GM21737 (cell line): Measurements from ENCODE around the gene RCOR1.
"Not testable (repeated sequence)": the region's sequence is repeated elsewhere in the genome, so short reads cannot be mapped to it uniquely, and the experiment has no call there.

ENCODE experiments used
- ATAC-seq: cut with Tn5 transposase; IDR thresholded peaks from one replicate; pipeline ENCODE4 v1.9.1; 2021; ENCODE audit warnings: mild to moderate bottlenecking, moderate library complexity; ENCODE audit not compliant: unreplicated experiment

The RCOR1 gene

DNA sequence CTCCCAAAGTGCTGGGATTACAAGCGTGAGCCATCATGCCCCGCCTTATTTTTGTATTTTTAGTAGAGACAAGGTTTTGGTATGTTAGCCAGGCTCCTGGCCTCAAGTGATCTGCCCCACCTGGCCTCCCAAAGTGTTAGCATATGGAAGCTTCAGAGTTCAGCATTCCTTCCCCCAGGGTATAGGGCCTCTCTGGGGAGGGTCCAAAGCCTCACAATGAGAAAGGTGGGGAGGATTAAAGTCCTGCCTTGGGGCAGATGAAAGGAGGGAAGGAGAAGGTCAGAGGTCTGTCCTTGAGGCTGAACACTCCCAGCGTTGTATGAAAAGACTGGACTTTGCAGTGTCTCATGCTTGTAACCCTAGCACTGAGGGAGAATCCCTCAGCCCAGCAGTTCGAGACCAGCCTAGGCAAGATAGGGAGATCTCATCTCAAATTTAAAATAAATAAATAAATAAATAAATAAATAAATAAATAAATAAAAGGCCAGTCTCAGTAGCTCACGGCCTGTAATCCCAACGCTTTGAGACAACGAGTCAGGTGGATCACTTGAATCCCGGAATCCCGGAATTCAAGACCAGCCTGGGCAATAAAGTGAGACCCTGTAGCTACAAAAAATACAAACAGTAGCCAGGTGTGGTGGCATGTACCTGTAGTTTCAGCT is 22.0 kb upstream of the RCOR1 start:
- ATAC-seq = no peak

DNA sequence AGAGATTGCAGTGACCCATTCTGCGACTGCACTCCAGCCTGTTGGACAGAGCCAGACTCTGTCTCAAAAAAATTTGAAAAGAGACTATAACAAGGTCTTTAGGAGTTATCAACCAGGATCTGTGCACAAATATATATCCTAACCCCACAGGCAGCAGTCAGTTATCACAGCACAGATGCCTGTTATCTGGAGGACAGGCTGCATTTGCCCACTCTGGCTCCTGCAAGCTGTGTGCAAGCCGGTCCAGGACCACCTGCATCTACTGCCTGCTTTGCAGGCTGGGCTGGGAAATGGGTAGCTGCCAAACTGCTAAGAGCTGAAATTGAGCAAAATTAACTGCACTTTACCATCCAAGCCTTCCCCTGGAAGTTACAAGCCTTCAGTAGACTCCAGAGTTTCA is 21.4 kb upstream of the RCOR1 start:
- no peak for ATAC-seq

DNA sequence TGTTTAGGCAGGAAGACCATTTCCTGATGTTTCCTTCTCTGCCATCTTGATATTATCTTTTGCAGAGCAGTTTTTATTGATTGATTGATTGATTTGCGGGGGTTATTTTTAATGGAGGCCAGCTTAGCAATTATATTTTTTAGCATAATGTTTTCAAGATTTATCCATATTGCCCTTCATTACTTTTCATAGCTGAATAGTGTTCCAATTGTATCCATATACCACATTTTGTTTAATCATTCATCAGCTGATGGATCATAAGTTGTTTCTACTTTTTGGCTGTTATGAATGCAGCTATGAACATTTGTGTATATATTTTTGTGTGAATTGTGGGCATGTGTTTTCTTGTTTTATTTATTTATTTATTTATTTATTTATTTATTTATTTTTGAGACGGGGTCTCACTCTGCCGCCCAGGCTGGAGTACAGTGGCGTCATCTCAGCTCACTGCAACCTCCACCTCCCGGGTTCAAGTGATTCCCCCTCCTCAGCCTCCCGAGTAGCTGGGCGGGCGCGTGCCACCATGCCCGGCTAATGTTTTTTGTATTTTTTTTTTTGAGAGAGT is 20.9 kb upstream of the RCOR1 start:
- ATAC-seq = no peak

DNA sequence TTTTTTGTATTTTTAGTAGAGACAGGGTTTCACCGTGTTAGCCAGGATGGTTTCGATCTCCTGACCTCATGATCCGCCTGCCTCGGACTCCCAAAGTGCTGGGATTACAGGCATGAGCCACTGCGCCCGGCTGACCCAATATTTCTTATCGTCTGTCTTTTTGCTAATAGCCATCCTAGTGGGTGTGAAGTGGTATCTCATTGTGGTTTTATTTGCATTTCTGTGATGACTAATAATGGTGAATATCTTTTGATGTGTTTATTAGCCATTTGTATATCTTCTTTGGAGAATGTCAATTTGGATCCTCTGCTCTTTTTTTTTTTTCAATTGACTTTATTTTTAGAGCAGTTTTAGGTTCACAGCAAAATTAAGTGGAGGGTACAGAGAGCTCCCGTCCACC is 19.3 kb upstream of the RCOR1 start:
- ATAC-seq = not testable (repeated sequence)

DNA sequence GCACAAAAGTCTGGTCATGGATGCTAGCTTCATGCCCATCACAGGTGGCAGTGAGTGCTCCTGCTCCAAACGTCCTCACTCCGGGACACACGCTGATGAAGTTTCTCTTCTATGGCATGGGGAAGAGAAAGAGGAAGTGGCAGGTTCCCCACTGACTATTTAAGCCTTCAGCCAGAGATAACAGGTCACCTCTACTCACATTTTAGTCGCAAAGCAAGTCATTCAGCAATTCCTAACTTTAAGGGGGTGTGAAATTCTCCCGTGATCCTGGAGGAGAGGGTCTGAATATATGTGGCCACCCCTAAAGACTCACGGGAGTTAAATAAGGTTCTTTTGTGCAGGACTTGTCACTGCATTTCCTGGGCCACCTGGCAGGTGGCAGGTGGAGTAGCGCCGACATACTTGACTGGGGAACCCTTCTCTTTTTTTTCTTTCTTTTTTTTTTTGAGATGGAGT is 18.8 kb upstream of the RCOR1 start:
- no peak for ATAC-seq

DNA sequence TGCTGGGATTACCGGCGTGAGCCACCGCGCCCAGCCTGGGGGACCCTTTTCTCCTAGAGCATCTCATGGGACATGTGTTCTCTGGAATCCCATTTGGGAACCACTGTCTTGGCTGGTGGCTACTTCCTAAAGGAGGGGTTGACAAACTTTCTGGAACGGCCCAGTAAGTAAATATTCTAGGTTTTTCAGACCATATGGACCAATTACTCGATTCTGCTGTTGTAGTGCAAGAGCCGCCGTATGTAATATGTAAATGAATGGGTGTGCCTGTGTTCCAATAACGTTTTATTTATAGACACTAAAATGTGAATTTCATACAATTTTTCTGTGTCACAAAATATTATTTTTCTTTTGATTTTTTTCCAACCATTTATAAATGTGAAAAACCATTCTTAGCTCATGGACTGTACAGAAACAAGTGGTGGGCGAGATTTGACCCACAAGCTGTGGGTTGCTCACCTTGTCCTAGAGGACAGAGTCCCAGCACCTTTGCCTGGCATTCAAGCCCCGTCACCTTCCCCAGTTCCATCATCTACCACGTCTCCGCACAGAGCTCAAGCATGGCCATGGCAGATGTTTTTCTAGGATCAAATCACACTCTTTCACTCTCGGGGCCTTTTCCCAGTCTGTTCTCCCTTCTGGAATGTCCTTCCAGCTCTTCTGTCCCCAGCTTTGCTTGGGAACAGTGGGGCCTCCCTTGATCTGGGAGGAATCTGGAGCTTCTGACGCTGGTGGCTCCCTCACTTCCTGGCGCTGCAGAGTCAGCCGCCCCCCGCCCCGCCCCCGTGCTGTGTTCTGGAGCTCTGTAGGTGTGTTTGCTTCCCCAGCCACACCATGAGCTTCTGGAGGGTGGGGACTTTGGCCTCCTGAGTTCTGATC is 17.9 kb upstream of the RCOR1 start:
- no peak for ATAC-seq

DNA sequence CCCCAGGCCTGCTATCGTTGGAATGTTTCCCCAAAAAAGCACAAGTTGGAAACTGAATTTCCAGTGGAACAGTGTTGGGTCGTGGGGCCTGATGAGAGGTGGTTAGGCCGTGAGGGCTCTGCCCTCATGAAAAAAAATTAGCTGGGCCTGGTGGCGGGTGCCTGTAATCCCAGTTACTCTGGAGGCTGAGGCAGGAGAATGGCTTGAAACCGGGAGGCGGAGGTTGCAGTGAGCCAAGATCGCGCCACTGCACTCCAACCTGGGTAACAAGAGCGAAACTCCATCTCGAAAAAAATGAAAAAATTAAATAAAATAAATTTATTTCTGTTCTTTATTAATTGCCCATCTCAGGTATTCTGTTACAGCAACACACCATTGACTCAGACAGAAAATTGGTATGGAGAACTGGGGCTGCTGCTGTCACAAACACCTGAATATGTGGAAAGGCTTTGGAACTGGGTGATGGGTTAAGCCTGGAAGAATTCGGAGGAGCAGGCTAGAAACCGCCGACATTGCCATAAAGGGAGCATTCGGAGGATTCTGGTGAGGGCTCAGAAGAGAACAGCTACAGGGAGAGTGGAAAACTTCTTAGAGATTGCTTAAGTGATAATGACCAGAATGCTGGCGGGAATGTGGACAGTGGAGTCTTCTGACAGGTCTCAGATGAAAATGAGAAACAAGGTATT is 17.1 kb upstream of the RCOR1 start:
- no peak for ATAC-seq

DNA sequence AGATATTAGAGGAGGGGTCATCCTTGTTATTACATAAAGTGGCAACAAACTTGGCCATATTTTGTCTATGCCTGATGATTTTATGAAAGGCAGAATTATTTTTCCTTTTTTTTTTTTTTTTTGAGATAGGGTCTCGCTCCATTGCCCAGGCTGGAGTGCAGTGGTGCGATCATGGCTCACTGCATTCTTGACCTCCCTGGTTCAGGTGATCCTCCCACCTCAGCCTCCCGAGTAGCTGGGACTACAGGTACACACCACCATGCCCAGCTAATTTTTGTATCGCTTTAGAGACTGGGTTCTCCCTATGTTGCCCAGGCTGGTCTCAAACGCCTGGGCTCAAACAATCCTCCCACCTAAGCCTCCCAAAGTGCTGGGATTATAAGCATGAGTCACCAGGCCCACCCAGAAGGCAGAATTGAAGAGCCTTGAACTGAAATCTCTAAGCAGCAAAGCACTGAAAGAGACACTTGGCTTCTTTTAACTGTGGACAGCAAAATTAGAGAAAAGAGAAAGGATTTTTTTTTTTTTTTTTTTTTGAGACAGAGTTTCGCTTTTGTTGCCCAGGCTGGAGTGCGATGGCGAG is 16.5 kb upstream of the RCOR1 start:
- ATAC-seq = not testable (repeated sequence)

DNA sequence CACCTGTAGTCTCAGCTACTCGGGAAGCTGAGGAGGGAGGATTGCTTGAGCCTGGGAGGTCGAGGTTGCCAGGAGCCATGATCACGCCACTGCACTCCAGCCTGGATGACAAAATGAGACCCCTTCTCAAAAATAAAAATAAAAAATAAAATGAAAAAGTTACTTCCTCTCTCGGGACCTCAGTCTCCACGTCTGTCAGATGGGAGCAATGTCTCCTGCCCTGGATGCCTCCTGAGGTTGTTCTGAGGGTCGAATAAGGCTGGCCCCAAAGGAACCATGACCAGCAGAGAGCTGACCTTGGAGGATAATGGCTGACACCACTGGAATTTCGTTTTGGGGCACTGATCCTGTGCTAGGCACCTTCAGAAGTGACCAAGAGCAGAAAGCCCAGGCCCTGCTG is 13.6 kb upstream of the RCOR1 start:
- ATAC-seq = no peak

DNA sequence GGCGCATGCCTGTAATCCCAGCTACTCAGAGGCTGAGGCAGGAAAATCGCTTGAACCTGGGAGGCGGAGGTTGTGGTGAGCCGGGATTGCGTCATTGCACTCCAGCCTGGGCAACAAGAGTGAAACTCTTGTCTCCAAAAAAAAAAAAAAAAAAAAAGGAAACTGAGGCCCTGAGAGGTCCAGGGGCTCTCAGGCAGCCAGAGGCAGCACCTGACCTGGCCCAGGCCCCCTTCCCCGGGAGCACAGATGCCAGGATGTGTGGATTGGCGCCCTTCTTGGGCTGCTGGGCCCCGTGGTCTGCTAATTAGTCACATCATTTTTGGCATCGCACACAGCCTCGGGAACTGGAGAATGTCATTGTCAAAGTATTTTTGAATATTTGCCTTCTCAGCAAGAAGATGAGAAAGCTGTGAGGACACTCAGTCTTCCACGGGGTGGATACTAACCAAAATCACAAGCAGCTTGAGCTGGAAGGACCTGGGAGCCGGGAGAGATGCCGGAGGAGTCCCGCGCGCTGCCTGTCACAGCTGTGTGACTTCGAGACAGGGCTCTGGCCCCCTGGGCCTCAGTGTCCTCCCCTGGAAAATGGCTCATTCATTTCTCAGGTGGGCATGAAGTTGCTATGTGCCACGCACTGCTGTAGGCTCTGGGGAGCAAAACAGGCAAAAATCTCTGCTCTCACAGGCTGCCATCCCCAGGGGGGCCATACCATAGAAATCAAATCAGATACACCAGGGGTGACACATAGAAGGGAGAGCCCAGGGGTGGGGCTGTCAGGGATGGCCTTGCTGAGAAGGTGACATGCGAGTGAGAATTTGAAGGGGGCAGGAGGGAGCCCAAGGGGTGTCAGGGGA is 12.5 kb upstream of the RCOR1 start:
- ATAC-seq = no peak

DNA sequence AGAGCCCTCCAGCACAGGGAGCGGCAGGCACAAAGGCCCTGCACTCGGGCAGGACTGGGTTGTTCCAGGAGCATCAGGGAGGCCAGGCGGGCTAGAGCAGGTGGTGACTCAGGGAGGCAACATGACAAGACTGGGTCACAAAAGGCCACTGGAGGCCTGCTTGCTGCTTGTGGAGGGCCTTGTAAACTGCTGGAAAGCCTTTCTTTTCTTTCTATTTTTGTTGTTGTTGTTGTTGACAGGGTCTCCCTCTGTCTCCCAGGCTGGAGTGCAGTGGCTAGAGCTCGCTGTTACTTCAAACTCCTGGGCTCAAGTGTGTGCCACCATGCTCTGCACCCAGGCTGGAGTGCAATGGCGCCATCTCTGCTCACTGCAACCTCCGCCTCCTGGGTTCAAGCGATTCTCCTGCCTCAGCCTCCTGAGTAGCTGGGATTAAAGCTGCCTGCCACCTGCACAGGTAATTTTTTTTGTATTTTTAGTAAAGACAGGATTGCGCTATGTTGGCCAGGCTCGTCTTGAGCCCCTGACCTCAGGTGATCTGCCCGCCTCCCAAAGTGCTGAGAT is 11.8 kb upstream of the RCOR1 start:
- no peak for ATAC-seq

DNA sequence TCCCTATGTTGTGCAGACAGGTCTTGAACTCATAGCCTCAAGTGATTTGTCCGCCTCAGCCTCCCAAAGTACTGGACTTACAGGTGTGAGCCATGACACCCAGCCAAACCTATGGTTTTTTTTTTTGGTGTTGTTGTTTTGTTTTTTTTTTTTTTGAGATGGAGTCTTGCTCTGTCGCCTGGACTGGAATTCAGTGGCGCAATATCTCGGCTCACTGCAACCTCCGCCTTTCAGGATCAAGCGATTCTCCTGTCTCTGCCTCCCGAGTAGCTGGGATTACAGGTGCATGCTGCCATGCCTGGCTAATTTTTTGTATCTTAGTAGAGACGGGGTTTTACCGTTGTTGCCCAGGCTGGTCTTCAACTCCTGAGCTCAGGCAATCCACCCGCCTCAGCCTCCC is 11.3 kb upstream of the RCOR1 start:
- ATAC-seq = no peak

DNA sequence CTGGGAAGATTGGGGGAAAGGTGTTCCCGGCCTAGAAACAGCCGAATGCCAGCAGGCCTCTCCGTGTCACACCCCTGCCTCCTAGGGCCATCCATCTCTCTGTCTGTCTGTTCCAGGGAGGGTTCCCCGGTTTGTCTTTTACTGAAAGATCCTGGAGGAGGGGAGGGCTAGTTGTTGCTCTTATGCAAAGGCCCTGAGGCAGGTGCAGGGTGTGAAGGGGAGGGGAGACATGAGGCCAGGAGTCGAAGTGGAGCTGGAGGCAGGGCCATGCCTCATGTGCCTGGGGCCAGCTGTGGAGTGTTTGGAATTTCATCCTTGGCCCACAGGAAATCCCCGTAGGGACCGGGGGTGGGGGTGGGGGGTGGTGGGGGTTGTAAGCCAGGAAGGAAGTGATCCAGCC is 8.7 kb upstream of the RCOR1 start:
- ATAC-seq = no peak

DNA sequence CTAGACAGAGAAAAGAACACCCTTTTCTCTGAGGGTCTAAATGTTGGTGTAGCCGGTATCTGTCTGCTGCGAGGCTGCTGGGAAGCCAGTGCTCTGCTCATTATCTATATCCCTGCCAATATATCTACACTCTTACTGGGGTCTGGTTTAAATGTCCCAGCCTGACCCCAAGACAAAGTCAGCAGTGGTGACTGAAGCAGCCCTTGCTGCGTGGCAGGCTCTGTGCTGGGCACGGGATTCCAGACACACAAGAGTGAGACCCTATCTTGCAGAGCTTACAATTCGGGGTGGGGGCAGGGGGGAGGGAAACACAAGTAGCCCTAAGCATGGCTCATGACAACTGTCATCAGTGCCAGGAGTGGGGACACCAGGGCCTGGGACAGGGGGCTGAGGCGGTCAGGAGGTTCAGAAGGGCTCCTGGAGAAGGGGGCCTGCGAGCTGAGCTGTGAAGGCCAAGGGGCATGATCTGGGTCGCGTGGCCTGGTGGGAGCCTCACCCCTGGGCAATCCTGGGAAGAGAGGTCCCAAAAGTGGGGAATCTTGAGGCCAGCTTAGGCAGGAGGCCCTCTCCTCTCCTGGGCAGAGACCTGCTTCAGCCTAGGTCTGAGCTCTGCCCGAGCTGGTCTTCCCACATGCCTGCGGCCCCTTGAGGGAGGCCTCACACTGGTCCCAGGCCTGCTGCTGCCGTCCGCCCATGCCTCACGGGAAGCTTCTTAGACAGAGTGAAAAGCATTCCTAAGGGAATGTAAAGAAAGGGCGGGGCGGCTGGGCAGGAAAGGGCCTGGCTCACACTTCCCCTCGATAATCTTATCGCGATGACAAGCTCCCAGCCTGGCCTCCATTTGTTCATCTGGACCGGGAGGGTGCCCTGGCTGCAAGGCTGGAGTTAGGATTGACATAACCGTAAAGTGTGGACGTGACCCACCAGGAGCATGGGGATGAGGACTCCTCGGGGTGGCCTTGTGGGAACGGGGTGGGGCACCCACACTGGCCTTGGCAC is 7.3 kb upstream of the RCOR1 start:
- ATAC-seq = no peak

DNA sequence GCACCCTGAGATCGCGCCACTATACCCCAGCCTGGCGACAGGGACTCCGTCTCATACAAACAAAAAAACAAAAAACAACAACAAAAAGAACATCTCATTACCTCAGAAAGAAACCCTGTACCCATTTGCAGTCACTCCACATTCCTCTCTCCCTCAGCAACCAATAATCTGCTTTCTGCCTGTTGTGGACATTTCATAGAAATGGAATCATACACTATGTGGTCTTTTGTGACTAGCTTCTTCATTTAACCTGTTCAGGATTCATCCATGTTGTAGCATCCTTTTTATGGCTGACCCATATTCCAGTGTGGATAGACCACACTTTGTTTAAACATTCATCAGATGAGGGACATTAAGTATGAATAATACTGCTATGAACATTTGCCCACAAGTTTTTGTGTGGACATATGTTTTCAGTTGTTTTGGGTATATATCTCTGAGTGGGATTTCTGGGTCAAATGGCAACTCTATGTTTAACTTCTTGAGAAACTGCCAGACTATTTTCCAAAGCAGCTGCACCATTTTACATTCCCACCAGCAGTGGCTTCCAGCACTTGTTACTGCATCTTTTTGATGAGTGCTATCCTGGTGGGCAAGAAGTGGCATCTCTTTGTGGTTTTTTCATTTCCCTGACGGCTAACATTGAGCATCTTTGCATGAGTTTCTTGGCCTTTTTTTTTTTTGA is 5.9 kb upstream of the RCOR1 start:
- ATAC-seq = no peak

DNA sequence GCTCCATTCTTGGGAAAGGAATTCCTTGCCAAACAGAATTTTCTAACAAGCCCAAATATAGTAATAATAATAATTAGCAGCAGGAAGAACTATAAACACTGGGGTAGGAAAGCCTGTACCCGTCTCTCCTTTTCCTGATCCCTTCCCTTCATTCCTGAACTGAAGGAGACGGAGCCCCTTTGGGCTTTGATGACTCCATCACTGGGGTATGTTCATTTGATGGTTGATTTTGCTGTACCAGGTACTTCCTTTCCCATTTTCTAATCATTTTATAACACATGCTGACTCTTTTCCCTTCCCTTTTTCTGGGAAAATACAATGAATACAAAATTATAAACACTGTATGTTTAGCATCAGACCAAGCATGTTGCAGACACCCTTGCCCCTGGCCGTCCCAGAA is 3.6 kb upstream of the RCOR1 start:
- no peak for ATAC-seq

DNA sequence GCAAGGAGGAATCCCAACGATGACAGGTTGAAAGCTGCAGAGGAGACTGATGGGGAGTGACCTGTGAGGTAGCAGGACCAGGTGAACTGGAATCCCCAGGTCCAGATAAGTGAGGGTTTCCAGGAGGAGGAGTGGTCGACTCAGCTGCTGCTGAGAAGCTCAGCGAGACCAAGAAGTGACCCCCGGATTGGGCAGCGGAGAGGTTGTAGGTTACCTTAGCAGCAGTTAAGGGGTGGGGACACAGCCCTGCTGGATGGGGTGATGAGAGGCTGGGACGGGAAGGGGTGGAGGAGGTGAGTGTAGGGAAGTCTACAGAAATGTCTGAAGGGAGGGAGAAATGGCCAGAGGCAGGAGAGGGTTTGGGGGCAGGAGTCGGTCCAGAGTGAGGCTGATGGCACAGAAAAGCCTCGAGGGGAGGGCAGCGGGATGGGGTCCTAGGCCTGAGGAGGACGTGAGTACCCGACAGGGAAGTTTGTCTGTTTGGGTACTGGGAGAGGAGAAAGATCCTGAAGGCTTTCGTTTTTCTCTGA is 2.6 kb upstream of the RCOR1 start:
- no peak for ATAC-seq

DNA sequence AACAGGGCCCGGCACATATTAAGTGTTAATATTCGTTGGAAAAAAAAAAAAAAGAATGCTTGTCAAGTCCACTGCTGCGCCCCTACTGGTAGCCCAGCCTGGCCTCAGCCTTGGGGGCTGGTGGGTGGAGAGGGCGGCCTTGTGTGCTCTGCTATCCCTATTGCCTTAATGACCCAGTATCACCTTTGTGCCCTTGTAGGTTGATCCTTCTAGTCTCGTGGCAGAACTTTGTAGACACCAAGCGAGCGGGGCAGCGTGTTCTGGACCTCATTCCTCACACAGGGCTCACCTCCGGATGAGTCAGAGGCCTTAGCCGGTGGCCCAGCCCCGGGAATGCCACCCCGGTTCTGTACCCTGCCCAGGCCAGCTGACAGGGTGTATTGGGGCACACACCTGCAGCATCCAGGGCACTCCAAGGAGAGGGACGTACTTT is 1.8 kb upstream of the RCOR1 start:
- ATAC-seq = no peak
